GM23338 (cell line): ENCODE results near the gene CEACAM18. TPM values are rescaled to one million over a fixed set of nuclear protein-coding genes. Genes with fewer than 3 reads are reported as not detected.

Experiments used
- ATAC-seq: fragments of 200-7000 bp; cut with Tn5 transposase; 3 replicates; pipeline ENCODE4 v1.9.1; 2020
- DNase-seq: peaks from one replicate; pipeline ENCODE4 v3.0.0-alpha.2; 2015; ENCODE audit warnings: low spot score
- H2AFZ ChIP-seq: fragments of 200-600 bp; sonication (generic); 2 replicates; pipeline ENCODE4 v1.8.0; 2016; ENCODE audit warnings: antibody characterized with exemption, mild to moderate bottlenecking, moderate library complexity
- H3F3A ChIP-seq: fragments of 200-600 bp; sonication (generic); replicated peaks from 2 replicates; pipeline ENCODE4 v1.8.0; 2017; ENCODE audit warnings: antibody characterized with exemption, mixed run types, low read depth
- H3K27ac ChIP-seq: fragments of 200-600 bp; sonication (generic); 2 replicates; pipeline ENCODE4 v1.6.1; 2016; ENCODE audit warnings: low read depth
- H3K27me3 ChIP-seq: fragments of 200-600 bp; sonication (generic); 2 replicates; pipeline ENCODE4 v1.8.0; 2016; ENCODE audit warnings: mild to moderate bottlenecking, mixed run types, moderate library complexity; ENCODE audit not compliant: insufficient read depth
- H3K36me3 ChIP-seq: fragments of 200-600 bp; sonication (generic); 2 replicates; pipeline ENCODE4 v1.8.0; 2016; ENCODE audit warnings: mild to moderate bottlenecking; ENCODE audit not compliant: insufficient read depth
- H3K4me1 ChIP-seq: fragments of 200-600 bp; sonication (generic); 2 replicates; pipeline ENCODE4 v1.8.0; 2016; ENCODE audit warnings: mild to moderate bottlenecking, moderate library complexity; ENCODE audit not compliant: insufficient read depth
- H3K4me2 ChIP-seq: fragments of 200-600 bp; sonication (generic); 2 replicates; pipeline ENCODE4 v1.7.1; 2017; ENCODE audit warnings: mixed run types
- H3K4me3 ChIP-seq: fragments of 200-600 bp; sonication (generic); 2 replicates; pipeline ENCODE4 v1.6.1; 2016; ENCODE audit warnings: mixed run types
- H3K79me2 ChIP-seq: fragments of 200-600 bp; sonication (generic); replicated peaks from 2 replicates; pipeline ENCODE4 v1.8.0; 2017; ENCODE audit warnings: mild to moderate bottlenecking; ENCODE audit not compliant: insufficient read depth
- H3K9me2 ChIP-seq: fragments of 200-600 bp; sonication (generic); 2 replicates; pipeline ENCODE4 v1.8.0; 2017; ENCODE audit not compliant: insufficient read depth
- H4K20me1 ChIP-seq: fragments of 200-600 bp; sonication (generic); replicated peaks from 2 replicates; pipeline ENCODE4 v1.8.0; 2017; ENCODE audit warnings: mild to moderate bottlenecking; ENCODE audit not compliant: insufficient read depth
- H3K27ac Mint-ChIP-seq: 2 replicates; pipeline ENCODE4 v1.8.0; 2020; ENCODE audit warnings: inconsistent platforms, mild to moderate bottlenecking, moderate library complexity, mixed read lengths
- H3K27me3 Mint-ChIP-seq: 3 replicates; pipeline ENCODE4 v1.8.0; 2022; ENCODE audit warnings: low read depth, mild to moderate bottlenecking, moderate library complexity, mixed read lengths, inconsistent platforms; ENCODE audit not compliant: insufficient read depth, poor library complexity
- H3K36me3 Mint-ChIP-seq: 3 replicates; pipeline ENCODE4 v1.8.0; 2021; ENCODE audit warnings: low read depth, mild to moderate bottlenecking, inconsistent platforms, moderate library complexity, mixed read lengths
- H3K4me1 Mint-ChIP-seq: 3 replicates; pipeline ENCODE4 v1.8.0; 2020; ENCODE audit warnings: mild to moderate bottlenecking, inconsistent platforms, mixed read lengths
- H3K4me3 Mint-ChIP-seq: 3 replicates; pipeline ENCODE4 v1.8.0; 2021; ENCODE audit warnings: moderate library complexity, mild to moderate bottlenecking, inconsistent platforms, mixed read lengths
- H3K9me3 Mint-ChIP-seq: 3 replicates; pipeline ENCODE4 v1.8.0; 2020; ENCODE audit warnings: moderate library complexity, mild to moderate bottlenecking, inconsistent platforms, mixed read lengths
- CREB1 ChIP-seq: fragments of 250-450 bp; sonication (Bioruptor Pico); IDR thresholded peaks from 2 replicates; pipeline ENCODE4 v1.5.0; 2020; ENCODE audit warnings: low read depth, mild to moderate bottlenecking, moderate library complexity
- CTCF ChIP-seq, 2 experiments: fragments of 200-600 bp in 1 of 2; sonication (generic) in 1 of 2; conservative IDR thresholded peaks; 2 replicates each; pipeline versions ENCODE4 v1.5.1 to v1.6.1; 2016 to 2017; ENCODE audit warnings: antibody characterized with exemption in 2 of 2, low read depth in 2 of 2, mild to moderate bottlenecking in 2 of 2, moderate library complexity in 1 of 2
- ETS1 ChIP-seq: IDR thresholded peaks from 2 replicates; pipeline ENCODE4 v1.6.1; 2016; ENCODE audit warnings: antibody characterized with exemption
- EZH2 ChIP-seq: fragments of 200-600 bp; sonication (generic); IDR thresholded peaks from one replicate; pipeline ENCODE4 v1.8.0; 2017; ENCODE audit warnings: antibody characterized with exemption, mild to moderate bottlenecking, low read depth; ENCODE audit not compliant: unreplicated experiment
- EZH2phosphoT487 ChIP-seq: fragments of 200-600 bp; sonication (generic); IDR thresholded peaks from one replicate; pipeline ENCODE4 v1.8.1; 2018; ENCODE audit warnings: antibody characterized with exemption; ENCODE audit not compliant: unreplicated experiment
- JUNB ChIP-seq: IDR thresholded peaks from one replicate; pipeline ENCODE4 v1.6.1; 2016; ENCODE audit warnings: antibody characterized with exemption; ENCODE audit not compliant: unreplicated experiment
- NANOG ChIP-seq: IDR thresholded peaks from 2 replicates; pipeline ENCODE4 v1.6.1; 2016; ENCODE audit warnings: antibody characterized with exemption, borderline replicate concordance
- POLR2AphosphoS5 ChIP-seq: IDR thresholded peaks from 2 replicates; pipeline ENCODE4 v1.6.1; 2016; ENCODE audit warnings: antibody characterized with exemption, low read depth
- REST ChIP-seq: IDR thresholded peaks from one replicate; pipeline ENCODE4 v1.6.1; 2018; ENCODE audit warnings: antibody characterized with exemption; ENCODE audit not compliant: unreplicated experiment
- STAT1 ChIP-seq: IDR thresholded peaks from one replicate; pipeline ENCODE4 v1.6.1; 2016; ENCODE audit warnings: antibody characterized with exemption; ENCODE audit not compliant: unreplicated experiment
- ZNF114 ChIP-seq: fragments of 250-450 bp; sonication (Bioruptor Pico); IDR thresholded peaks from 2 replicates; pipeline ENCODE4 v1.5.0; 2020; ENCODE audit warnings: mild to moderate bottlenecking, moderate library complexity
- ZNF331 ChIP-seq: fragments of 250-450 bp; sonication (Bioruptor Pico); IDR thresholded peaks from 2 replicates; pipeline ENCODE4 v1.5.0; 2020; ENCODE audit warnings: low read depth, mild to moderate bottlenecking, moderate library complexity
- ZNF462 ChIP-seq: fragments of 250-450 bp; sonication (Bioruptor Pico); IDR thresholded peaks from 2 replicates; pipeline ENCODE4 v1.5.0; 2020; ENCODE audit warnings: mild to moderate bottlenecking, moderate library complexity
- polyA plus RNA-seq: library from polyadenylated mRNA; unstranded; fragments of >200 nt; fragmentation: Nextera tagmentation; extraction: Ambion mirVana; gene quantifications from 2 replicates; pipeline ENCODE4 v1.2.1, GENCODE V29; 2016
- total RNA-seq: library from RNA; depleted of rRNA; stranded (reverse); fragments of >200 nt; shearing (Covaris generic); gene quantifications from 2 replicates; pipeline ENCODE4 v1.2.3, GENCODE V29; 2014

CEACAM18 gene
- total and polyA plus RNA-seq, 2 experiments from 2014 or later, result not detected

- TF ChIP-seq EZH2phosphoT487, result no peak
- no peak for TF ChIP-seq CREB1 (CRISPR knock-in tag)
- TF ChIP-seq STAT1, result no peak
- TF ChIP-seq NANOG, result no peak
Measured at GRCh38 chr19:51433043-51433442, 45.3 kb upstream of the CEACAM18 start (continued).

- Histone ChIP-seq H3K36me3 (no peaks in the 10 kb centered on the region), H3K79me2 (no peaks in the 10 kb centered on the region), H3F3A (no peaks in the 10 kb centered on the region), H3K4me1 (no peaks in the 10 kb centered on the region; the same call in 1 of the 2 replicates), H3K4me3 (no peak overlapping the region), H3K27ac (no peak overlapping the region), H4K20me1 (no peaks in the 10 kb centered on the region), H3K9me2 (no peaks in the 10 kb centered on the region), H3K27me3 (no peaks in the 10 kb centered on the region), H2AFZ (no peak overlapping the region), H3K4me2 (no peak overlapping the region)
- Mint-ChIP-seq H3K9me3 (peaks cover 8% of the 10 kb centered on the region; the same call in 1 of the 3 replicates), H3K36me3 (no peaks in the 10 kb centered on the region; the same call in 2 of the 3 replicates), H3K4me3 (no peak overlapping the region), H3K27me3 (peaks cover 8% of the 10 kb centered on the region), H3K4me1 (no peaks in the 10 kb centered on the region; the same call in 2 of the 3 replicates), H3K27ac (no peak overlapping the region)
- TF ChIP-seq JUNB (no peak), CREB1 (CRISPR knock-in tag) (no peak), NANOG (no peak), STAT1 (no peak), EZH2phosphoT487 (no peak), ETS1 (no peak), POLR2AphosphoS5 (no peak), REST (no peak), ZNF114 (CRISPR knock-in tag) (no peak), ZNF462 (CRISPR knock-in tag) (no peak), ZNF331 (no peak), EZH2 (no peak), CTCF (conservative IDR thresholded peaks at IDR 0.05; ENCODE audit: low read depth in 2 of 2) (no peak)
- ATAC-seq (no peak), DNase-seq (no peak)
Measured at GRCh38 chr19:51434456-51434855, 43.9 kb upstream of the CEACAM18 start.
